Right lobe of liver (tissue), 6 donors: ENCODE results near the gene MYBL2. TPM values are rescaled to one million over a fixed set of nuclear protein-coding genes. Genes with fewer than 3 reads are reported as not detected.

Source experiments
- ATAC-seq, 4 donors: fragments of 200-7000 bp; cut with Tn5 transposase; one replicate each; pipeline ENCODE4 v1.9.1; 2020; ENCODE audit warnings: mild to moderate bottlenecking in 4 of 4, moderate library complexity in 4 of 4
- DNase-seq, 3 donors: peaks; one replicate each; pipeline ENCODE4 v3.0.0-alpha.2; 2020
- H3K27ac ChIP-seq, 3 donors: fragments of 200-600 bp; one replicate each; pipeline ENCODE4 v1.8.0; 2022
- H3K27me3 ChIP-seq, 2 donors: fragments of 200-600 bp; one replicate each; pipeline ENCODE4 v1.8.0; 2022
- H3K36me3 ChIP-seq, 4 donors: fragments of 200-600 bp; sonication (generic) in 1 of 4; one replicate each; pipeline versions ENCODE4 v1.5.1 to v1.8.0; 2017 to 2022; ENCODE audit warnings: control low read depth in 1 of 4
- H3K4me1 ChIP-seq, 4 donors: fragments of 200-600 bp; sonication (generic) in 1 of 4; one replicate each; pipeline versions ENCODE4 v1.5.1 to v1.8.0; 2017 to 2022; ENCODE audit warnings: control low read depth in 1 of 4
- H3K4me3 ChIP-seq, 3 donors: fragments of 200-600 bp; one replicate each; pipeline ENCODE4 v1.8.0; 2022
- H3K9me3 ChIP-seq, 4 donors: fragments of 200-600 bp; sonication (generic) in 1 of 4; one replicate each; pipeline versions ENCODE4 v1.5.1 to v1.8.0; 2017 to 2022; ENCODE audit warnings: control low read depth in 1 of 4
- CTCF ChIP-seq, 4 donors: fragments of 200-600 bp in 3 of 4; fragments of 450-650 bp in 1 of 4; IDR thresholded peaks; one replicate each; pipeline versions ENCODE4 v1.5.1 to v1.8.0; 2016 to 2022; ENCODE audit warnings: antibody characterized with exemption in 4 of 4, mild to moderate bottlenecking in 2 of 4
- POLR2A ChIP-seq: fragments of 450-650 bp; IDR thresholded peaks from one replicate; pipeline ENCODE4 v1.6.1; 2017; ENCODE audit warnings: antibody characterized with exemption, mild to moderate bottlenecking
- WGBS: methylation state at CpG from one replicate; pipeline ENCODE4 v1.1.6; 2018; ENCODE audit warnings: low coverage, low lambda C conversion rate; ENCODE audit not compliant: insufficient coverage; ENCODE audit errors: missing lambda C conversion rate; 5-methylcytosine and 5-hydroxymethylcytosine counted together
- intact Hi-C, 2 donors: fragments of 100-400 bp; cut with DNase I; formaldehyde crosslinking; loops; one replicate each; pipeline versions ENCODE4 v1.11.2 to v1.14.1; 2022
- total RNA-seq, 6 experiments: library from RNA; depleted of rRNA in 2 of 6; stranded (reverse); fragments of >200 nt in 2 of 6; fragmentation: NEBNext Ultra II Directional in 3 of 6; extraction: Animal tissue kit (Norgen Biotek cat#: 25700) in 3 of 6; gene quantifications; one replicate each; pipeline versions ENCODE4 v1.1.0 to v1.2.4, GENCODE V29; 2016 to 2023
- donor health status: DM: no; HTN: yes; CAD: no.
- donor health status: DM: no; HTN: no; CAD: no.
- donor health status: DM: no; HTN: no; CAD: no.
- donor health status: DM: no; HTN: yes; CAD: no.
- donor health status: DM: no; HTN: yes; CAD: no.

MYBL2 gene
- total RNA-seq, 6 experiments from 2014 or later: 0.44 to 3.5 (median 1.8) TPM; not detected in 1

DNA sequence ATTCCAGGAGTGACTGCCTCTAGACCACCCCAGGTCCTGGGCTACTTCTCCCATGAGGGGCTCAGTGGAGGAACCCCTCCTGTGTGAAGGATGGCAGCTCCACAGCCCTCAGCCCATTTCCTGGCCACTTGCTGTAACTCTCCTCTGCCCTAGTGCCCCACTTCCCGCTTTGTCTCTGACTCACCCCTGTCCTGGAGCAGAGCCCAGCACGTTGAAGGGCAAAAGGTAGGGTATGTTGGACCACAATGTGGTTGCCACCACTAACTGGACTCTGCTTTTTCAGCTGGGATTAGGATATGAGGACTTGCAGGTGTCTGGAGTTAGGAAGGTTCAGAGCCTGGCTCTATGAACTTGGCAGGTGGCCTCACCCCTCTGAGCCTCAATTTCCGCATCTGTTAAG, 2.4 kb downstream of the MYBL2 start:
- TF ChIP-seq CTCF (IDR thresholded peaks at IDR 0.05): no peak
- TF ChIP-seq POLR2A: no peak
- no peak overlapping the region for H3K4me3 ChIP-seq
- no peaks in the 10 kb centered on the region for H3K4me1 ChIP-seq
- intact Hi-C loops: loop anchor here in 1 of 2 donors (10.0 kb wide), 1 partner anchor 125 kb away; no protein-coding TSS in a partner anchor
- no peaks in the 10 kb centered on the region for H3K27me3 ChIP-seq
- no peaks in the 10 kb centered on the region for H3K36me3 ChIP-seq
- H3K9me3 ChIP-seq: no peaks in the 10 kb centered on the region
- WGBS: 58% methylated on average over 2 of the region's 3 CpGs
- DNase-seq (peak in 2 of 3 donors; percentile 64 to 81), ATAC-seq (peak; percentile 28 to 94 (median 69))
- no peak overlapping the region for H3K27ac ChIP-seq

DNA sequence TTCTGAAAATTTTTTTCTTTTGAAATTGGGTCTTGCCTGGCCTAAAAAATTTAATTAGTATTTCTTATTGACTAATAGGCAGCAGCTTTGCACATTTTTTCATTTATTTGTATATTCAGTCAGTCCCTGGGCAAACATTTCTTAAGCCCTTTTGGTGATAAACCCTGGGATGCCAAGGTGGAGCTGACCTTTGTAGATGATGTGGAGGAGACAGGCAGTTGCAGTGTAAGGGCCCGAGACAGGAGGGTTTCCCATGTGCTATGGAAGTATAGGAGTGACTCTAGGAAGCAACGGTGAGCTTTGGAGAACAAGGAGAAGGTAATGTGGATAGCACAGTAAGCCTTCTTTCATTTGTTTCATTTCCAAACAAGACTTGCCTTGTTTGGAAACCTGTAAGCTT, 3.5 kb downstream of the MYBL2 start:
- 85% methylated on average over 2 of the region's 2 CpGs for WGBS
- H3K36me3 ChIP-seq: no peaks in the 10 kb centered on the region
- H3K9me3 ChIP-seq: no peaks in the 10 kb centered on the region
- ATAC-seq (no peak), DNase-seq (no peak)
- no peaks in the 10 kb centered on the region for H3K4me1 ChIP-seq
- no peaks in the 10 kb centered on the region for H3K27me3 ChIP-seq
- H3K4me3 ChIP-seq: no peak overlapping the region
- no peak for TF ChIP-seq POLR2A
- no peak for TF ChIP-seq CTCF (IDR thresholded peaks at IDR 0.05)
- H3K27ac ChIP-seq: no peak overlapping the region
- intact Hi-C loops: no loop called here

GRCh38 chr20:43676368-43676767, 9.5 kb downstream of the MYBL2 start:
- WGBS: 92% methylated on average over 5 of the region's 5 CpGs
- no peak for ATAC-seq
- intact Hi-C loops: no loop called here
- H3K4me1 ChIP-seq: no peaks in the 10 kb centered on the region
- no peak overlapping the region for H3K4me3 ChIP-seq
- H3K27me3 ChIP-seq: no peaks in the 10 kb centered on the region
- no peaks in the 10 kb centered on the region for H3K36me3 ChIP-seq
- no peaks in the 10 kb centered on the region for H3K9me3 ChIP-seq
- DNase-seq: no peak
- H3K27ac ChIP-seq: no peak overlapping the region
- TF ChIP-seq POLR2A: no peak
- TF ChIP-seq CTCF (IDR thresholded peaks at IDR 0.05): no peak

DNA sequence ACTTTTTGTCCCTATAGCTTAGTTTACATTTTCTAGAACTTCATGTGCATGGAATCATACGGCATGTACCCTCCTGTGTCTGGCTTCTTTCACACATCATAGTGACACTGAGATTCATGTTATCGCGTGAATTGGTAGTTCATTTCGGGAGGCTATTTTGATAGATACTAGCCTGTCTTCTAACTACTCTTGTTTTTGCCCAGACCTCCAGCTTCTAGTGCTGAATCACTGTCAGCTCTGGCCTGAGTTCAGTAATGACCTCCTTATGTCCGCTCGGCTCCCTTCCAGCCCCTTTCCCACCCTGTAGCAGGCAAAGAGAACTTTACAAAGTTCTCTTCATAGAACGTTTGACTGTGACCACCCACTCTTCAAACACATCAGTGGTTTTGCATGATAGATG, 14.1 kb downstream of the MYBL2 start:
- Histone ChIP-seq H3K9me3 (no peaks in the 10 kb centered on the region), H3K4me1 (no peaks in the 10 kb centered on the region), H3K27me3 (no peaks in the 10 kb centered on the region), H3K27ac (no peak overlapping the region), H3K36me3 (no peaks in the 10 kb centered on the region), H3K4me3 (no peak overlapping the region)
- 80% methylated on average over 5 of the region's 7 CpGs for whole genome bisulfite sequencing
- TF ChIP-seq CTCF (IDR thresholded peaks at IDR 0.05): no peak
- no peak for TF ChIP-seq POLR2A
- DNase-seq (no peak), ATAC-seq (no peak)
- intact Hi-C loops: loop anchor here in 1 of 2 donors (10.0 kb wide), 1 partner anchor 146 kb away; no protein-coding TSS in a partner anchor
